NCI-H1694 (cell line): ENCODE results near the gene PARD3.

Experiments used
- DNase-seq: peaks from one replicate; lab custom pipeline; 2025; lab: John Stamatoyannopoulos, UW

Gene PARD3

DNA sequence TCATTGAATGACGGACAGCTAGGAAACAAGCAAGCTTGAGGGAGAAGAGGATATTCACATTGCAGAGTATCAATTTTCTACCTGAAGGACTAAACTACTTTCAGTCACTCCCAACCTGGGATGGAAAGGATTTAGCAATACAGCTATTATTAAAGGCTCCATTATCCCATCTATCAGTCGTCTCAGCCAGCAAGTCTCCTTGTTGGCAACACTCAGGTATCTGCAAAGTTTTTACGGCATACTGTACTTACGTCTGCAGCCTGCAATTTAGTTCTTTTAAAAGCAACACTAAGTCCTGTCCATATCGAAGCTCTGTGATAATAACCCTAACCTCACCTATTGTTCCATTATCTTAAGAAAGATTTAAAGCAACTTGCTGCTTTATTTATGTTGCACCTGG lies 689.4 kb downstream of the PARD3 start:
- no peak for DNase-seq

DNA sequence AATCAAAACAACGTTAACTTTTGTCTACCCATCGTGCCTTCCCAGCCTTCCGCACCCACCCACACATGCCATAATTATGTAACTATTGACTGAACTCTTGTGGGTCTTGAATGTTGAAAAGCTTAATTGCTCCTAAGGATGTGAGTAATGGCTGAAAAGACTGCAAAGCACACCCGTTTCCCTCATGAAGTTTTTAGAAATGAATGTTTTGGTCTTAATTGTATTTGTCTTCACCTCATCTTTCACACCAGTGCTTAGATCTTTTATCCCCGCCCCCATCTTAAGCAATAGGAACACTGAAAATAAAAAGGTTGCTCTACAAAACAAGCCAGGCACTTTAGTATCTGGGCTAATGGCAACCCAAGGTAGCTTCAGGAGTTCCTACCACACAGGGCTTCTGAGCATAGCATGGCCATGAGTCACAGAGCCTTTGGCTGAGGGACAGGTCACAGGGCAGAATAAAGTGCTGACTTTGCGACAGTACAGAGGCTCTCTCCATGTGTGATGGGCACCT lies 690.5 kb downstream of the PARD3 start:
- no peak for DNase-seq

DNA sequence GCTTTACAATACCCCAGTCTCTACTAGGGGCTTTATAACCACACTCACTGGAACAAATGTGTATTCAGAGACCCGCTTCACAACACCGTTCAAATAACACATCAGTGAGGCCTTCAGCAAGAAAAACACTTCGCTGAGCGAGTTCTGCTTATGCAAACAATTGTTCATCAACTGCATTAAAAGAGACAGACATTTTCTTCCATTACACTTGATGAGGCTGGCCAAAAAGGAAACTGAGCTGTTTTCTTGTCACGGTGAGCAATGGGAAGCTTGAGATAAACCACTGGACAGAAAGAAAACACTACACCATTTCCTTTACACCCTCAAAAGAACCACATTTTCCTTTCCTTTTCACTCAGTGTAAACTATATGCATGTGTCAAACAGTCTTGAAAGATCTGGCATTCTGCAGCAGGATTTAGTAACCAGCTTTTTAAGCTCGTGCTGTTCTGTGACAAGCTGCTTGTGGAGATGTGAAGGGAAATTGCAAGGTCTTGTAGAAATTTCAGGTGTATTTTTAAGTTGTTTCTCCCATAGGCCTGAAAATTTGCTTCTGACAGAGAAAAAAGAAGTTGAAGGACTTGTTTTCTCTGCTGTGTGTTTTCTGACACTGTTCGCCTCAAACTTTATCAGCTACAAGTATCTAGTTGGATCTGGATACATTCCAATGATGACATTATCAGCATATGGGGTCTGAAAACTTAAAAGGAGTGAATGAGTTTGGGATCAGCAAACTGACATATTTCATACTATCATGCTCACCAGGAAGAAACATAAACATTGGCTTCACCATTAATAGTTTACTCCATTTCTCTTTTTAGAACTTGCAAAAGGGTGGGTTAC lies 693.1 kb downstream of the PARD3 start:
- no peak for DNase-seq

DNA sequence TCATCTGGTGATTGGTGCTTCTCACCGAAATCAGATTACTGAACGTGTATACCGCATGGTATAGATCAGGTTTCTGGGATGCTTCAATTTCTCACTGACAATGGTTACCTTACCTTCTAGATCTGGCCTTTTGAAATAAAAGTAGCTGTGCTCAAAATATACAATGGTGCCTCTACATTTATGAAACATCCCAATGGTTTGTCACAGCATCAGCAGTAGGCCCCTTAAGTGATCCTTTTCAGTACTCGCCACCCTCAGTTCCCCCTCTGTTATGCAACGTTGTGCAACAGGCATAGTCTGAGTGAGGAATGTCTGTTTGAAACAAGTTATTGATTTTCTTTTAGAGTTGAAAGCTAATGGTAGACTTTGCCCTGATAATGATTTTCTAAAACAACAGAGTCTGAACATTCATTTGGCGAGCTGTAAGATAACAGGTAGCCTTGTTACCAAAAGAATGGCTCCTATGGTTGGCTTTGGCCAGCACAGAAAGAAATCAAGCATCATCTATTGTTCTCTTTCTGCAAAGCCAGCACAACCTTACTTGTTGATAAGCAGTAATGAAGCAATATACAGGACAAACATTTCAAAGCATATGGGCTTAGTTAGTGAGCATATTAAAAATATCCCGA lies 693.9 kb downstream of the PARD3 start:
- DNase-seq, result no peak

DNA sequence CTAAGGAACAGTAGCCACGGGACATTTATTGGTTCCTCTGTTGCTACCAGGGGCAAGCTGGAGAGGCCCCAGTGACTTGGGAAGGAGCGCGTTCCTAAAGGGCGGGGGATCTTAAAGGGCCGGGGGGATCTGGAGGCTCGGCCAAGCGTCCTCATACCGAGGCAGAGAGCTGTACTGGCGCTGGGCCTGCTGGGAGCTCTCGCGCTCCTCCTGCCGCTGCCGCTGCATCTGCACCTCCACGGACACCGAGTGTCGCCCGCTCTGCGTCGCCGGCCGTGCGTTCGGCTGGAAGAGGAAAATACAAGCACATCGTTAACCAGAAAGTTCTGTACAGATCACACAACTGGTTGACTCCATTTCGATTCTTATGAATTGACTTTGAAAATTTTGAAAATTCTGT lies 695.6 kb downstream of the PARD3 start:
- DNase-seq, result no peak

DNA sequence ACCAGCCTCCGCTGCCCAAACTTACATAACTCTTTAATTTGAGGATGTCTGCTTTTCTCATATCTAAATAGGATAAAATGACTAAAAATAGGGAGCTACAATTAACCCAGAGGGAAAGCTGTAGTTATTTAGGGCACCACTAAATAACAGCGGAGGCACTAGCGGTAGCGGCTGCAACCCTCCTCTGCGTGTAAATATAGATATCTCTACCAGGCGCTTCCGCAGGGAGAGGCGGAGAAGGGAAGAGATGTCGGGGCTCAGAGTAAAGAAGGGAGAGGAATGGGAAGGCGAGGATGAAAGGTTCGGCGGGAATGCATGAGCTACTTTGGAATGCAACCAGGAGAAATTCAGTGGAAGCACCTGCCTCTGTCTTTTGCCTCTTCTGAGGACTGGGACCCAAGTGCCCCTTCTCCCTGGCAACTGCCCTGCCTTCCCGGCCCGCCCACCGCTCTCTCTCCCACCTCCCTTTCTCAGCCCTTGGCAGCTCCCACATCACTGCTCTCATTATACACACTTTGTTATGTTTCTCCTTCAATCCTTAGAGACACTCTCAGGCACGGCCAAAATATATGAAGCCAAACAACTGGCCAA lies 698.3 kb downstream of the PARD3 start:
- no peak for DNase-seq

DNA sequence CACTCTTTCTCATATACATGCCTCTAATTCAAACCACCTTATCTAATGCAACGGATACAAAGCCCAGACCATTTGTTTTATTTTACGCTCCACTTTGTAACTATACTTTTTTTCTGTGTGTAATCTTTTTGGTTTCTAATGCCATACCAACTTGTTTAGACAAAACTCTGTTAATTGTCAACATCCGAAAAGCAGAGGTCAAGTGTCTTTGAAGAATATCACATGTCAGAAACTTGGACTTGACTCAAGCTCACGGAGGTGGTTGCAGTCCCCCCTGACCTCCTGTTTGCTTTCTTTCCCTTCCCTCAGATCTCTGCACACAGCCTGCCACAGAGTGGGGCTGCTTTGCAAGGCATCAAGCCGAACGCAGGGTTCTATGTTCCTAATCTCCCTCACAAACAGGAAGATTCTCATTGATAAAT lies 698.9 kb downstream of the PARD3 start:
- no peak for DNase-seq

DNA sequence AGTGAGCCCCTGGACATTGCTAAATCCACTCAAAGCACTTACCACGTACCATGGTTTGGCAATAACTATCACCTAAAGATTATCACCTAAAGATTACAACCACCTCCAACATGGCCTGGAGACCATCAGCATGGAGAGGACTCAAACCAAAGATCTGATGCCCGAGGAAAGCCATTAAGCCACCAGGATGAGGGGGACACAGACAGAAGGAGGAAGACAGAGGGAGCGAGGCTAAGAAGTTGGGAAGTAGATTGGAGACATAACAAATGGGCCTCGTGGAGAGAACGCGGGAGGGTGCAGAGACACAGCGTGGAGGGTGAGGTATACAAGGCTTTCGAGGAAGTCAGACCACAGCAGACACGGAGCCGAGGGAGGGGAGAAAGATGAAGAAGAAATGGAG lies 700.2 kb downstream of the PARD3 start:
- DNase-seq, result no peak

DNA sequence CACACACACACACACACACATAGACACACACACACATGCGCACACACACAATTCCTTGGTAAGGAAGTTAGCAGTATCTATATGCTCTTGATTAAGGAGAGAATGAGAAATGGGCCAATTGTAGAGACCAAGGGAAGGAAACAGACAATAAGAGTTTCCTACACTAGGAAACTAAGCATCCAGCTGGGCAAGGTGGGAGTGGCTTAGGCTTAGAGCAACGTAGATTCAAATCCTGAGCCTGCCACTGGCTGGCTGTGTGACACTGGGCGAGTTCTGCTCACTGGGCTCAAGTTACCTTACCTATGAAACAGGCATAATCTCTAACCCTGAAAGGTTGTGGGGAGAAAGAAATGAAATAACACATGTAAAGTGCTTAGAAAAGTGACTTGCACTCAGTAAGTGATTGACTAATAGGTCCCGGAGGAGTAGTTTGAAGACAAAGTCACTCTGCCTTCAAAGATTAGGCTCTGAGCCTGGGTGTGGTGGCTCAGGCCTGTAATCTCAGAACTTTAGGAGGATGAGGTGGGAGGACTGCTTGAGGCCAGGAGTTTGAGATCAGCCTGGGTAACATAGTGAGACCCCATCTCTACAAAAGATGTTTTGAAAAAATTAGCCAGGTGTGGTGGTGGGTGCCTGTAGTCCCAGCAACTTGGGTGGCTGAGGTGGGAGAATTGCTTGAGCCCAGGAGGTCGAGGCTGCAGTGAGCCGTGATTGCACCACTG lies 701.4 kb downstream of the PARD3 start:
- no peak for DNase-seq

DNA sequence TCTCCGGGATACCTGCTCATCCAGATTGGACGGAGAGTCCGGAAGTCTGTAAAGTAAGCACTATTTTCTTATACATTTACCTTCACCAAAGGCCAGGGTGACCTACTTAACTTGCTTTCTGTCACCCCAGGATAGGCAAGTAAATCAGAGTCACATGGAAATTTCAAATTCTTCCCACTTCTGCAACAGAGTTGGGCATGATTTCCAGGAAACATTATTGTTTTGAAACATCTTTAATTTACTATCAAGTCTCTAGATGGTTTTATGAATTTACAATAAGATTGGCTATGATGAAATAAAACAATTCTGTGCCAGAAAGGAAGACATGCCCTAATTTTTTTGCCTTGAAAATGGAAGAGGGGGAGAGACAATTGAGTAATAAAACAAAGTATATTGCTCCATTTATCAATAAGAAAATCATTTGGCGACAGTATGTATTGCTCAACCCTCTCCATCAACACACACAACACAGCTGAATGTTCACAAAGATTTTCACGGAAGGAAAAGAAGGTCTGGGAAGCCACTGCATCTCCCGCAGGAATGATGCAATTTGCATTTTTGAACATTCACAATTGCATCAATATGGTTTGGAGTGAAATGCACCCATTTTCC lies 702.8 kb downstream of the PARD3 start:
- no peak for DNase-seq

DNA sequence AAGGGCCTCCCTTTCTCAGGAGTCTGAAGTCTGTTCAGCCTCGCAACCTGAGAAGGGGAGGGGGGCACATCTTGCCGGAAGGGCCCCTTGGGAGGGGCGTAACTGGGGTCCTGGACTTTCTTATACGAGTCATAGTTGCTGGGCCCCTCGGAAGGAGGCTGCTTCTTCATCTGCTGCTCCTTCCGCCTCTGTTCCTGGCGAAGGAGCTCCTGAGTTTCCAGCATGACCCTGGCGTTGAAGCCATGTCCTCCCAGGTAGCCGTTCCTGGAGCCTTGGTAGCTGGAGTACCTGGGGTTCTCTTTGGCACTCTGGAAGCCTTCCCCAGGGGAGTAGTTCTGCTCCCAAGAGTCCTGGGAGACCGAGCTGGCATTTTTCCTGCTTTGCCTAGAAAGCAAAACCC lies 703.9 kb downstream of the PARD3 start:
- no peak for DNase-seq

DNA sequence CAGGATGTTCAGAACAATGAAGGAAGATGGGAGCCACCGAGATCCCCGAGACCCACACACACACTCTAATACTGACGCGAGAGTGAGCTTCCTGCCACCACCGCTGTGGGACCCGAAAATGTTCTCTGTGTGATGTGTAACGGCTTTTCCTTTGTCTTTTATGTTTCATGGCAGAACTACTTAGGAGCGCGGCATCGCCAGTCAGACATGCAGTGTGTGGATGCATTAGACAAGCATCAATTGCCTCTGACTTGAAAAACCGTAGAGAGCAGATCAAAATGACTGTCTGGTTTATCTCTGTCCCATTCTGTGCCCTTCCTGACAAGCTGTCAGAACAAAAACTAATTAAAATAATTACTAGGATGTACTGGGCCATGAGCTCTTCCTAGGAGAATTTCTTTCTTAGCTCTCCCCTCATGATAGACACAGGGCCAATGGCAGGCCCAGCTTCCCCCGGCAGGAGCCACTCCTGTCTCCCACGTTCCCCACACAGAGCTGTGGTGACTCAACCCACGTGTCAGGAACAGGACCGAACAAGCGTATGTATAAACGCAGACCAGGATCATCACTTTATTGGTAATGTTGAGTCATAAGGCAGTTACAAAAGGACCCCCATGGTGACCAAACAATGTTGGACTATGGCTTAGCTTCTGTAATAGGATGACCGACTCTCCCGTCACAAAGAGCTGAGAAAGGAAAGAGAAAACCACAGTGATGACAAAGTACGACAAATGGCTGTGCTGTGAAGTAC lies 705.0 kb downstream of the PARD3 start:
- no peak for DNase-seq

DNA sequence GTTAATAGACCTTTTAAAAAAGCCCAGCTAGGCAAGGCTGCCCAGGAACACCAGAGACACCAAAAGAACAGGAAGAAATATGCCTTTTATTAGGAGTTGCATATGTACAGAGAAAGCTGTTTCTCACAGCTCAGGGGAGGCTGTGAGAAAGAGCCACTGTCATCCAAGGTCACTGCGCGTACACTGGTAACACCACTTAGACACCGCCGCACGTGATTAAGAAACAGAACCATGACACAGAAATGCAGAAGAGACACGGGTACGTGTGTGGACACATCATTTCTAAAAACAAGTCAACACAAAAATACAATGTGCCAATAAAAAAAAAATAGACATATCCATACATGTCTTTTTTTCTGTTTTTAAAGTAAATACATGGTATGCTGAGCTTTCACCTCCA lies 705.6 kb downstream of the PARD3 start:
- no peak for DNase-seq

DNA sequence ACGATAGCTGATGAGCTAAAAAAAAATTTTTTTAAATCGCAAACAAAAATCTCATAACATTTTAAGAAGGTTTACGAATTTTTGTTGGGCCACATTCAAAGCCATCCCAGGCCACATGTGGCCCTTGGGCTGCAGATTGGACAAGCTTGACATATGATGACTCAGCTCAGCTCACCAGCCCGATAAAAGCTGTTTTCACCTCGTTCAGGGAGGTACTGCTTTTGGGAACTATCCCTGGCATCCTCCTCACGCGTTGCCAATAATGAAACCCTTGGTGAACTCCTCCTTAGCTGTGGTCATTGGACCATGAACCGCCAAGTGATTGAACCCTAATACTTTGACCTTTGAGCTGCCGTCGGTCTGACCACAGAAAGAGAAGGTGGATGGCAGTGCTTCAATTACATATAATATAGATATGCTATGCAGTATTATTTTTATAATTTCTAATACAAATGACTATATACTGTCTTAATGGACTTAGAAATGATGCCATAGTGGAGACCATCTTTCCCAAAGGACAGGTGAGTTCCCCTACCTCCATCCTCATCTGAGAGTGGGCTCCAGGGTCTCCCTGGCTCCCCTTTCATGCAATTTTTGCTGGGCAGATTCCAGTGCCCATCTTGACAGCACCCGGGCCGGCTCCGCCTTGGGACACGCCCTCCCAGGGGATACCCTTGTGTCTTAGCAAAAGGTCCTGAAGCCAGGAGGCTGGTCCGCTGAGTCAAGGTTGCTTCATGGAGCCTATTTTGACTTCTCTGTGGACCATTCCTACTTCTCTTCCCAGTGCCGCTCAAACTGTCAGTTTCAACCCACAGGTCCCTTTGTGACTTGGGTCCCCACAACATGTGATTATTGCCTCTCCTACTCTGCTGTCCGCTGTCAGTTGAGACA lies 707.2 kb downstream of the PARD3 start:
- DNase-seq, result no peak

DNA sequence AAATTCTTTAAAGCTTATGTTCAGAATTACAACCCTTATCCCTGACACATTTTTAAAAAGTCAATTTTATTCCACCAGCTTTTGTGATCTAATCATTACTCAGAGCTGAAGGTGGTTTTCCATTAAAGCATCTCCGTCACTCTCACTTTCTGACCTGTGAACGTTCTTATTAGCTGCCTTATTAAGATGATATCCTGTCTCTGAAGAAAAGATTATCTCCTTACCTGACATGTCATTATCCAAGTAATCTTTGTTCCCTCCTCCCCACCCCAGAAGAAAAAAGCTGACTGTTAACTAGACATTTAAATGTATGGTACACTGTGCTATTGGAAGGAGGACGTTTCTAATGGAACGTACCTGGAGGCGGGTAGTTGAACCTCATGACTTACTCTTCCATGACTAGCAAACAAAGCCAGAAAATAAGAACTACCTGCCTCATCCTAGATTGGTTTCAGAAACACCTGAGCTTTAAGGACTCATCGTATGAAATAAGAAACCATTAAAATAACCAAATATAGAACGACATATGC lies 708.7 kb downstream of the PARD3 start:
- no peak for DNase-seq

DNA sequence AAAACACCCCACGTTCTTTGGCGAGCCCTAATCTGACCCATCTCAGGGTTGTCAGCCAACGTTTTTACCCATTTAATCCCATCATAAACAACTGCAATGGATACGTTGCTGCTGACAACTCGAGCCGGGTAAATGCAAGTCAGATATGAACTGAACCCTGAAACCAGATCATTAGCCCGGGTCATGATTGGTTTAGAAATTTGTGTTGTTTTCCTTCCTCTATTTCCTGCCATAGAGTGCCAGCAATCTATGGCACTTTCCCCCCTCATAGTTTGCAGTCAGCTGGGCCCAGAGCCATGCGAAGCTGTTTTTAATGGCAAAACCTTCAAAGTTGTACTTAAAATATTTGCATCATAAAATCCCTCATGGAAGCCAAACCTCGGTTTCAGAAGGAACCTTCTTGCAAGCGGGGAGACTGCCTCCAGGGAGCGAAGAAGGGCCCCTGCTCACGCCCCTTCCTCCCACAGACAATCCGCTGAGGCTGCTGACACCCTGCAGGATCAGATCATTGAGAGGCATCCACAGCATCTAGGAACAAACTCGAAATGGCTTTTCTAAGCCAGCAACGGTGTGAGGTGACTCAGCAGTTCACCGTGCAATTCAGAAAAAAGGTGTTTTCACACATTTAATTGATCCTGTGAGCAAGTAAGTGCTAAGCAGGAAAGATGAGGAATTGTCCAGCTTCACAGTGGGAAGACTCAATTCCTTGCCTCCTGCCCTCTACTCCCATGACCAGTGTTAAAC lies 710.1 kb downstream of the PARD3 start:
- no peak for DNase-seq

DNA sequence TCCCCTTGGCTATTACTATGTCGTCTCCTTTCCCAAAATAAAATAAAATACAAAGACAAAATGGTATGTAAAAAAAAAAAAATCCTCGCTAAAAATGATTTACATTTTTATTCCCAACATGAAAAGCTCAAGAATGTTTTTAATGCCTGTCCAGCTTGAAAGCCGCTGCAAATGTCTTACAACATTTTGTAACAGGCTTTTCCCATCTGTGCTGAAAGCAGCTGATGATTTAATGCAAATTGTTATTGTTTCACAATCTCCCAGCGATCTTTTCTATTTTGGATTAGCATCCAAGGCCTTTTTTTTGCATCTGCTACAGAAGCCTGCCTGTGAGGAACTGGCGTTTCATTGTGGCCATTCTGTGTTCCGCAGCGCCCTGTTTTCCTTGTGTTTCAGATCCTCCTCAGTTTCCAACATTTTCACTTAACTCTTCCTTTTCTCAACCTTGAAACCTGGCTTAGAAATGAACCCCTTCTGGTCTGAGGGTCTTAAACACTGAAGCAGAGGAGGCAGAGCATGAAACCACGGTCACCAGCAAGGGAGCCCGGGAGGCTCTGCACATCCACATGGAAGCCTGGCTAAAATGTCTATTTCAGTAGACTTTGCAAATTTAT lies 712.1 kb downstream of the PARD3 start:
- DNase-seq, result no peak

DNA sequence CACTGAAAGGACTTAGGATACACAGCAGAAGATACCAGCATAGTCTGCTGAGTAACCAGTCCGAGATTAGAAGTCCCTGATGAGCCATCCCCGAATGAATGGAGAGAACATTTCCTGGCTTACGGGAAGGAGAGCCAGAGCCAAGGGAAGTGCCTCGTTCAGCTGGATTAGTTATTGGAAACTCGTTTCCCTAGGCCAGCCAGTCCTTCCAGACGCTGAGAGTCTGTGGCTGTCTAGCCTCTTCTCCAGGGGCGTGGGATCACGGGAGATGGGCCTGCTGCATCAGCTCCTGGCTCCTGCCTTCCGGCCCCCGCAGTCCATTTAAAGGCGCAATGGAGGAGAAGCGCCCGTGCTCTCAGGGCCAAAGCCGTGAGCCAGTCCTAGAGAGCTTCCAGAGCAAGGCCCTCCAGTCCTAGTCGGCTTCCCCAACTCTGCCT lies 712.8 kb downstream of the PARD3 start:
- DNase-seq, result no peak

DNA sequence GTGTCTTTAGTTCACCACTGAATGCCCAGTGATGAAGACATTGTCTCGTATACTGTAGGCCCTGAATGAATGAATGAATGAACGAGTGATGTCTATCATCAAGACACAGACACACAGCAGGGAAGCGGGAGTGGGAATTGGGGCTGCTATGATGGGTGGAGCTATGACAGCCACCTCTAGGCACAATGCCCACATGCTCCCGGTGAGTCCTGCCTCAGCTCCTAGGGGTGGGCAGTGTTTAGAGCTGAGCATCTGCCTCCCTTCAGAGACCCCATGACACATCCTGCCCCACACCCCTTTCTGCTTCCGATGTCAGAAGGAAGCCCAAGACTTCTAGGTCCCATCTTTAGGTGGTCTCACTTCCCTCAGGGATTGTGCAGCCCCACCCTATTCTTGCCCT lies 714.1 kb downstream of the PARD3 start:
- no peak for DNase-seq
